ENCODE data around the gene SLC15A3.

The SLC15A3 gene

DNA sequence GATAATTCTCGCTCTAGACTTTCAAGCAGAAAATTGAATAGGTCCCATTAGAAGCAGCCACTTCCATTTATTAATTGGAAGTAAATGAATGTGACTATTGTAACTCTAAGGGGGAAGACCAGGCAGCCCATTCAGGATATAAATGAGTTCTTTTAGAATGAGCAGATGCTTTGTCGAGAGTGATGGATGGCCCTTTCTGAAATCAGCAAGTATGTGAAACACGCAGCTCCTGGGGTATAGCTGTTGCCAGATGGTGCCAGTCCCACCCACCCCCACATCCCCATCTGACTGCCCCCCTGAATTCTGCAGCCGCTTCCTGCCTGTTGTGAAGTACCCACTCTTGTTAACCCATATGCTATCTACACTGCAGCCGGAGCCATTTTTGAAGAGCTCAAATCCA, 3.7 kb downstream of the SLC15A3 start (continued):
- TF ChIP-seq ZNF423 (tag by site-specific recombination; IDR thresholded peaks at IDR 0.05) (no peak), SETDB1 (IDR thresholded peaks at IDR 0.05; ENCODE audit: insufficient read length, low read length) (no peak), ZNF561 (tag by site-specific recombination; IDR thresholded peaks at IDR 0.05; ENCODE audit: borderline replicate concordance) (no peak), ZNF10 (tag by site-specific recombination; IDR thresholded peaks at IDR 0.05) (no peak), ZNF239 (tag by site-specific recombination; IDR thresholded peaks at IDR 0.05) (no peak), ZNF654 (tag by site-specific recombination; IDR thresholded peaks at IDR 0.05; ENCODE audit: low read depth) (no peak), ZNF202 (tag by site-specific recombination; IDR thresholded peaks at IDR 0.05; ENCODE audit: borderline replicate concordance) (no peak)

DNA sequence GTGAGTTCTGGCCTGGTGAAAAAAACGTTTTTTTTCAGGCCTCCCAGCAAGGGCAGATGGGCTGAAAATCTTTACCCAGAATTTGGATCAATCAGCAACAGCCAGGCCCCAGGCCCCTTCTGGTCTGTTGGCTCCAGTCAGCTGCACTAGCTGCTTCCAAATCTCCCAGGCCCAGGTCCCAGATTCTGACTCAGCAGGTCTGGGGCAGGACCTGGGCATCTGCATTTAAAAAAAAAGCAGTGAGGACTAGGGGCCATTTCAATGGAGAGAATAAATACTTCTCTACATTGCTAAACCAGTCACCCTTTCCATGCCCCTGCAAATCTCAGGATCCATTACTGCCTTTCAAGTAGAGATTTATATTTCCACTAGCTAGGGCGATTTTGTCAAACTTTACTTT, 4.3 kb downstream of the SLC15A3 start:
- H3K36me3 ChIP-seq (ENCODE audit: control insufficient read depth in 2 of 2, insufficient read depth in 1 of 2, low read length in 2 of 2) = no peaks in the 10 kb centered on the region
- H3K9me3 ChIP-seq (ENCODE audit: control insufficient read depth, insufficient read depth, low read depth, low read length) = no peaks in the 10 kb centered on the region
- H3K27ac ChIP-seq (ENCODE audit: extremely low read depth, low read depth, low read length) = no peak overlapping the region
- ChIA-PET CTCF (interaction anchor here (0.6 kb wide), 1 partner anchor 244 kb away, joined by 3 read pairs; no protein-coding TSS in a partner anchor), POLR2A (no interaction called here)
- TF ChIP-seq ZFP41 (tag by site-specific recombination; IDR thresholded peaks at IDR 0.05; ENCODE audit: borderline replicate concordance) (no peak), ZNF624 (tag by site-specific recombination; IDR thresholded peaks at IDR 0.05) (no peak), ZNF223 (tag by site-specific recombination; IDR thresholded peaks at IDR 0.05) (no peak), HOXA7 (CRISPR knock-in tag; IDR thresholded peaks at IDR 0.05; ENCODE audit: borderline replicate concordance) (no peak), ZNF311 (tag by site-specific recombination; IDR thresholded peaks at IDR 0.05; ENCODE audit: borderline replicate concordance) (no peak), ZBTB8A (tag by site-specific recombination; IDR thresholded peaks at IDR 0.05) (no peak), TRIM28 (IDR thresholded peaks at IDR 0.05; ENCODE audit: borderline replicate concordance, low read length) (no peak)
- TF ChIP-seq, protein P1, sequence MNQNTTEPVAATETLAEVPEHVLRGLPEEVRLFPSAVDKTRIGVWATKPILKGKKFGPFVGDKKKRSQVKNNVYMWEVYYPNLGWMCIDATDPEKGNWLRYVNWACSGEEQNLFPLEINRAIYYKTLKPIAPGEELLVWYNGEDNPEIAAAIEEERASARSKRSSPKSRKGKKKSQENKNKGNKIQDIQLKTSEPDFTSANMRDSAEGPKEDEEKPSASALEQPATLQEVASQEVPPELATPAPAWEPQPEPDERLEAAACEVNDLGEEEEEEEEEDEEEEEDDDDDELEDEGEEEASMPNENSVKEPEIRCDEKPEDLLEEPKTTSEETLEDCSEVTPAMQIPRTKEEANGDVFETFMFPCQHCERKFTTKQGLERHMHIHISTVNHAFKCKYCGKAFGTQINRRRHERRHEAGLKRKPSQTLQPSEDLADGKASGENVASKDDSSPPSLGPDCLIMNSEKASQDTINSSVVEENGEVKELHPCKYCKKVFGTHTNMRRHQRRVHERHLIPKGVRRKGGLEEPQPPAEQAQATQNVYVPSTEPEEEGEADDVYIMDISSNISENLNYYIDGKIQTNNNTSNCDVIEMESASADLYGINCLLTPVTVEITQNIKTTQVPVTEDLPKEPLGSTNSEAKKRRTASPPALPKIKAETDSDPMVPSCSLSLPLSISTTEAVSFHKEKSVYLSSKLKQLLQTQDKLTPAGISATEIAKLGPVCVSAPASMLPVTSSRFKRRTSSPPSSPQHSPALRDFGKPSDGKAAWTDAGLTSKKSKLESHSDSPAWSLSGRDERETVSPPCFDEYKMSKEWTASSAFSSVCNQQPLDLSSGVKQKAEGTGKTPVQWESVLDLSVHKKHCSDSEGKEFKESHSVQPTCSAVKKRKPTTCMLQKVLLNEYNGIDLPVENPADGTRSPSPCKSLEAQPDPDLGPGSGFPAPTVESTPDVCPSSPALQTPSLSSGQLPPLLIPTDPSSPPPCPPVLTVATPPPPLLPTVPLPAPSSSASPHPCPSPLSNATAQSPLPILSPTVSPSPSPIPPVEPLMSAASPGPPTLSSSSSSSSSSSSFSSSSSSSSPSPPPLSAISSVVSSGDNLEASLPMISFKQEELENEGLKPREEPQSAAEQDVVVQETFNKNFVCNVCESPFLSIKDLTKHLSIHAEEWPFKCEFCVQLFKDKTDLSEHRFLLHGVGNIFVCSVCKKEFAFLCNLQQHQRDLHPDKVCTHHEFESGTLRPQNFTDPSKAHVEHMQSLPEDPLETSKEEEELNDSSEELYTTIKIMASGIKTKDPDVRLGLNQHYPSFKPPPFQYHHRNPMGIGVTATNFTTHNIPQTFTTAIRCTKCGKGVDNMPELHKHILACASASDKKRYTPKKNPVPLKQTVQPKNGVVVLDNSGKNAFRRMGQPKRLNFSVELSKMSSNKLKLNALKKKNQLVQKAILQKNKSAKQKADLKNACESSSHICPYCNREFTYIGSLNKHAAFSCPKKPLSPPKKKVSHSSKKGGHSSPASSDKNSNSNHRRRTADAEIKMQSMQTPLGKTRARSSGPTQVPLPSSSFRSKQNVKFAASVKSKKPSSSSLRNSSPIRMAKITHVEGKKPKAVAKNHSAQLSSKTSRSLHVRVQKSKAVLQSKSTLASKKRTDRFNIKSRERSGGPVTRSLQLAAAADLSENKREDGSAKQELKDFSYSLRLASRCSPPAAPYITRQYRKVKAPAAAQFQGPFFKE (tag by site-specific recombination; IDR thresholded peaks at IDR 0.05; ENCODE audit: borderline replicate concordance) = no peak
- no peak overlapping the region for H3K4me3 ChIP-seq (ENCODE audit: low read depth, low read length)
- H3K4me1 ChIP-seq (ENCODE audit: control insufficient read depth, insufficient read depth, low read length) = no peaks in the 10 kb centered on the region

DNA sequence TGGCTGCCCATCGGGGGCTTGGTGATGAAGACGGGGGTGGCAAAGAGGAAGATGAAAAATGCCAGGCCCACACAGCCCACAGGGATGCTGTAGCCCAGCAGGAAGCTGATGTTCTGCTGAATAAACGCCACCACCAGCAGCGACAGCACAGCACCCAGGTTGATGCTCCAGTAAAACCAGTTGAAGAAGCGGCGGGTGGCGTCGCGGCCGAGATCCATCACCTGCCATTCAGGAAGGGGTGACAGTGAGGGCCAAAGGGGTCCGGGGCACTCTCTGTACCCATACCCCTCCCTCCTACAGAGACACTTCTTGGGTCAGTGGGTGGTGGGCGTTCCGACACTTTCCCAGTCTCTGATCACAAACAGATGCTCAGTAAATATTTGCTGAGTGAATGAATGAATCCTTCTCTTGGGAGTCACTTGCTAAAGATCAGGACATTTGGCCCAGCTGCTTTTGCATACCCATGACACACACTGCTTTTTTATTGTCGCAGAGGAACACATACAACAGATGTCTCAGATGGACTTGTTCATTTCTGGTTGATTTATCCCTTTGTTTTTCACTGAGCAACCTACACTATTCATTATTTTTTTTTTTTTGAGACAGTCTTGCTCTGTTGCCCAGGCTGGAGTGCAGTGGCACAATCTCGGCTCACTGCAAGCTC, 5.2 kb downstream of the SLC15A3 start:
- ChIA-PET POLR2A (no interaction called here), CTCF (no interaction called here)
- Histone ChIP-seq H3K4me3 (ENCODE audit: low read depth, low read length) (no peak overlapping the region), H3K4me1 (ENCODE audit: control insufficient read depth, insufficient read depth, low read length) (no peaks in the 10 kb centered on the region), H3K36me3 (ENCODE audit: control insufficient read depth in 2 of 2, insufficient read depth in 1 of 2, low read length in 2 of 2) (no peaks in the 10 kb centered on the region), H3K27ac (ENCODE audit: extremely low read depth, low read depth, low read length) (no peak overlapping the region), H3K9me3 (ENCODE audit: control insufficient read depth, insufficient read depth, low read depth, low read length) (no peaks in the 10 kb centered on the region)
- TF ChIP-seq ZNF626 (tag by site-specific recombination; IDR thresholded peaks at IDR 0.05) (no peak), ZNF544 (tag by site-specific recombination; IDR thresholded peaks at IDR 0.05) (no peak), REPIN1 (tag by site-specific recombination; IDR thresholded peaks at IDR 0.05; ENCODE audit: low read depth) (no peak), ZNF549 (tag by site-specific recombination; IDR thresholded peaks at IDR 0.05) (no peak), ZNF600 (tag by site-specific recombination; IDR thresholded peaks at IDR 0.05) (no peak)
- TF ChIP-seq, protein P2, sequence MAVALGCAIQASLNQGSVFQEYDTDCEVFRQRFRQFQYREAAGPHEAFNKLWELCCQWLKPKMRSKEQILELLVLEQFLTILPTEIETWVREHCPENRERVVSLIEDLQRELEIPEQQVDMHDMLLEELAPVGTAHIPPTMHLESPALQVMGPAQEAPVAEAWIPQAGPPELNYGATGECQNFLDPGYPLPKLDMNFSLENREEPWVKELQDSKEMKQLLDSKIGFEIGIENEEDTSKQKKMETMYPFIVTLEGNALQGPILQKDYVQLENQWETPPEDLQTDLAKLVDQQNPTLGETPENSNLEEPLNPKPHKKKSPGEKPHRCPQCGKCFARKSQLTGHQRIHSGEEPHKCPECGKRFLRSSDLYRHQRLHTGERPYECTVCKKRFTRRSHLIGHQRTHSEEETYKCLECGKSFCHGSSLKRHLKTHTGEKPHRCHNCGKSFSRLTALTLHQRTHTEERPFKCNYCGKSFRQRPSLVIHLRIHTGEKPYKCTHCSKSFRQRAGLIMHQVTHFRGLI (tag by site-specific recombination; IDR thresholded peaks at IDR 0.05) = no peak

All from HEK293 (cell line).